MM.1S (cell line): ENCODE data around the gene FYCO1.

Source experiments
- DNase-seq: peaks from one replicate; pipeline ENCODE4 v3.0.0-alpha.2; 2015
- H2AFZ ChIP-seq: fragments of 300-600 bp; sonication (generic); 2 replicates; pipeline ENCODE4 v1.6.0; 2016; ENCODE audit warnings: antibody characterized with exemption, low read length
- H3F3A ChIP-seq: fragments of 300-600 bp; sonication (generic); 2 replicates; pipeline ENCODE4 v1.6.1; 2016; ENCODE audit warnings: mild to moderate bottlenecking, antibody characterized with exemption, low read length, moderate library complexity, mixed read lengths; ENCODE audit not compliant: insufficient read depth
- H3K27ac ChIP-seq: fragments of 300-600 bp; sonication (generic); 2 replicates; pipeline ENCODE4 v1.5.1; 2016; ENCODE audit warnings: mild to moderate bottlenecking, low read length
- H3K27me3 ChIP-seq: fragments of 300-600 bp; sonication (generic); replicated peaks from 2 replicates; pipeline ENCODE4 v1.6.0; 2016; ENCODE audit warnings: low read length; ENCODE audit not compliant: insufficient read depth
- H3K36me3 ChIP-seq: fragments of 300-600 bp; sonication (generic); replicated peaks from 2 replicates; pipeline ENCODE4 v1.6.1; 2016; ENCODE audit warnings: mild to moderate bottlenecking, low read length, mixed read lengths; ENCODE audit not compliant: insufficient read depth
- H3K4me1 ChIP-seq: fragments of 300-600 bp; sonication (generic); 2 replicates; pipeline ENCODE4 v1.6.1; 2016; ENCODE audit warnings: low read length, mixed read lengths
- H3K4me2 ChIP-seq: fragments of 300-600 bp; sonication (generic); 2 replicates; pipeline ENCODE4 v1.6.0; 2016; ENCODE audit warnings: low read depth, low read length
- H3K4me3 ChIP-seq: fragments of 300-600 bp; sonication (generic); 2 replicates; pipeline ENCODE4 v1.5.1; 2016; ENCODE audit warnings: low read length, mixed read lengths
- H3K79me2 ChIP-seq: fragments of 300-600 bp; sonication (generic); 2 replicates; pipeline ENCODE4 v1.6.1; 2016; ENCODE audit warnings: mixed run types, low read length, mixed read lengths
- H3K9ac ChIP-seq: fragments of 300-600 bp; sonication (generic); 2 replicates; pipeline ENCODE4 v1.6.1; 2016; ENCODE audit warnings: low read length, mixed read lengths
- H3K9me2 ChIP-seq: fragments of 300-600 bp; sonication (generic); replicated peaks from 2 replicates; pipeline ENCODE4 v1.6.1; 2016; ENCODE audit warnings: mild to moderate bottlenecking, low read length, mixed read lengths; ENCODE audit not compliant: insufficient read depth
- H3K9me3 ChIP-seq: fragments of 300-600 bp; sonication (generic); replicated peaks from 2 replicates; pipeline ENCODE4 v1.6.1; 2016; ENCODE audit warnings: mild to moderate bottlenecking, low read length, mixed read lengths; ENCODE audit not compliant: insufficient read depth
- H4K20me1 ChIP-seq: fragments of 300-600 bp; sonication (generic); 2 replicates; pipeline ENCODE4 v1.6.1; 2016; ENCODE audit warnings: mild to moderate bottlenecking, low read length, moderate library complexity, mixed read lengths; ENCODE audit not compliant: insufficient read depth
- CTCF ChIP-seq: fragments of 300-600 bp; sonication (generic); IDR thresholded peaks from 2 replicates; pipeline ENCODE4 v1.5.1; 2016; ENCODE audit warnings: antibody characterized with exemption, low read length, mixed read lengths
- EZH2 ChIP-seq: fragments of 300-600 bp; sonication (generic); optimal IDR thresholded peaks from 2 replicates; pipeline ENCODE3; 2017; ENCODE audit warnings: low read depth, mild to moderate bottlenecking, antibody characterized with exemption, low read length, mixed read lengths
- EZH2phosphoT487 ChIP-seq: fragments of 300-600 bp; sonication (generic); IDR thresholded peaks from 2 replicates; pipeline ENCODE4 v1.6.1; 2018; ENCODE audit warnings: antibody characterized with exemption, low read length

The FYCO1 gene

DNA sequence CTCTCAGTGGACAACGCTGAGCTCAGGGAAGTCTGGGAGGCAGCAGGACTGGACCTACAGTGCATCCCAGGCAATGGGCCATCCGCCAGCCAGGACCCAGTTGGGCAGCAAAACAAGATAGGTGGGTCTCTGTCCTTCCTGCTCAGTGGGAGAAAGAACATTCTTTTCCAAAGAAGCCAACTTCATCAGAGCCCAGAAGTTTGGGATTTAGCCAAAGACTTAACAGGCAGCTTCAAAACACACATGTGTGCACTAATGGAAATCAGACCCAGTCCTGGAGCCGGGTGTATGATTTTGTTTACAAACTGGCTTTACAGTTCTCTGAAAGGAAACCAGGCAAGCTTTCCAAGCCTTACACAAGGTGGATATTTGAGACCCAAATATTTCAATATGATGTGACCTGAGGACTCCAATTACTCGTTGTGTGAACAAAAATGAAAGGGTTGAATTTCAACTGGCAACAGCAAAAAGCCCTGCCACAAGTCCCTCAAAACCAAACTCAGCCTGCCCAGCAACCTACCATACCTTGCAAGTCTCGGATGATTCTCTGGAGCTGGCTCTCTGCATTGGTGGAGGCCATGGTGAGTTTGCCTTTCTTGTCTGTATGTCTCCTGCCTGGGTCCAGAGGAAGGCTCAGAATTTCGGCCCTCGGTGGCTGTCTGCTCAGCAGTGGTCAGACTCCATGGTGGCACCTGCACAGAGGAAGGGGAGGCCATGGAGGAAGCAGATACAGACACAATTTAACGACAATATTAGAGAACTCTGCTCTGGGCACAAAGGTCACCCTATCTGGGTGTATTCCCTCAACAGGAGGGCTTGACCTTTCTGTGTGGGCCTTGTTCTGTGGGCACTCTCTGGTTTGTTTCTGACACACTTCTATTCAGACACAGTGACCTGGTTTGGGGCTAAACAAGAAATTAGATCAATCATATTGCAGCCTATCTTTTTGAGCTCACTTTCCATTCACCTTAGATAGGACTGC lies 11.0 kb downstream of the FYCO1 start:
- H3K4me2 ChIP-seq = no peak overlapping the region
- no peaks in the 10 kb centered on the region for H4K20me1 ChIP-seq
- no peaks in the 10 kb centered on the region for H3K36me3 ChIP-seq
- TF ChIP-seq CTCF = no peak
- no peak for TF ChIP-seq EZH2
- no peak for TF ChIP-seq EZH2phosphoT487
- peaks cover 3% of the 10 kb centered on the region for H3F3A ChIP-seq
- H3K79me2 ChIP-seq = no peaks in the 10 kb centered on the region
- H3K9me2 ChIP-seq = no peaks in the 10 kb centered on the region
- no peak overlapping the region for H3K27ac ChIP-seq
- H3K9ac ChIP-seq = no peak overlapping the region
- H3K27me3 ChIP-seq = no peaks in the 10 kb centered on the region
- no peak overlapping the region for H2AFZ ChIP-seq
- no peak overlapping the region for H3K4me3 ChIP-seq
- H3K4me1 ChIP-seq = peaks cover 14% of the 10 kb centered on the region
- no peak for DNase-seq
- no peaks in the 10 kb centered on the region for H3K9me3 ChIP-seq

GRCh38 chr3:45983770-45984169 lies 11.9 kb downstream of the FYCO1 start:
- H3K27me3 ChIP-seq = no peaks in the 10 kb centered on the region
- no peak overlapping the region for H3K4me2 ChIP-seq
- no peaks in the 10 kb centered on the region for H3K79me2 ChIP-seq
- H3K9ac ChIP-seq = no peak overlapping the region
- no peak overlapping the region for H2AFZ ChIP-seq
- peaks cover 21% of the 10 kb centered on the region for H3K4me1 ChIP-seq
- H4K20me1 ChIP-seq = no peaks in the 10 kb centered on the region
- no peaks in the 10 kb centered on the region for H3K36me3 ChIP-seq
- TF ChIP-seq CTCF (no peak), EZH2 (no peak), EZH2phosphoT487 (no peak)
- no peak for DNase-seq
- peaks cover 10% of the 10 kb centered on the region for H3F3A ChIP-seq
- no peak overlapping the region for H3K27ac ChIP-seq
- H3K4me3 ChIP-seq = no peak overlapping the region
- no peaks in the 10 kb centered on the region for H3K9me3 ChIP-seq
- H3K9me2 ChIP-seq = no peaks in the 10 kb centered on the region

DNA sequence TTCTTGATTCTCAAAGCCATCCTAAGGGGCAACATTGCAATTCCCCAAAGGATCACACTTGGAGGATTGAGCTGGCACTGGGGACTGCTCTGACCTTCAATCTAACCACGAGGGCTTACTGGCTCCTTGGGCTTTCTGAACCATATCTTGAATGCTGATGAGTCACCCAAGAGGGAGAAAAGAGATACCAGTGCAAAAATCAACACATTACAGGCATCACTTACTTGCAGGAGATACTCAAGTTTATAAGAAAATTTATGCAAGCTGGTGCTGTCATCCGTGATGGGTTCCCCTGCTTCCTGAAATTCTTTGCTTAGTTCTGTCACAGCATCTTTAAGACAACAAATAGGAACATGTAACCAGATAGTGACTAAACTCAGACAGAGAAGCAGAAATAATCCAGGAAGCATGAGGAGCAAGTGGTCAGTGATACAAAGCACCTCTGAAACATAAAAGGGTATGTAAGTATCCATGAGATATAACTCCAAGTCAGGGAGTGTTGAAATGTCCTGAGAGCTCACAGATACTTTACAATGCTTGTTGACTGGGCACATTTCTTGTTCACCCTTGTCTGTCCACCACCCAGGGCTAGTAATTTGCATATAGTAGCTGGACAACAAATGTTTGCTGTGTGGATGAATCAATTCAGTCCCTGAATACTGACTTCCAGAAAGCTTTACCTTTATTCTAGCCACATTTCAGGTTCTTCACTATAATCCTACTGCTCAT lies 14.1 kb downstream of the FYCO1 start:
- Histone ChIP-seq H3K27me3 (no peaks in the 10 kb centered on the region), H3K9me2 (no peaks in the 10 kb centered on the region), H3F3A (peaks cover 26% of the 10 kb centered on the region), H3K79me2 (no peaks in the 10 kb centered on the region), H3K27ac (no peak overlapping the region), H3K4me1 (peaks cover 40% of the 10 kb centered on the region), H3K9ac (no peak overlapping the region), H4K20me1 (no peaks in the 10 kb centered on the region), H3K36me3 (no peaks in the 10 kb centered on the region), H3K9me3 (no peaks in the 10 kb centered on the region), H2AFZ (no peak overlapping the region), H3K4me2 (no peak overlapping the region), H3K4me3 (no peak overlapping the region)
- no peak for DNase-seq
- TF ChIP-seq EZH2phosphoT487 = no peak
- no peak for TF ChIP-seq EZH2
- TF ChIP-seq CTCF = no peak
